T-helper 22 cell (primary cell): ENCODE measurements around the gene RMDN3.

ENCODE experiments used
- DNase-seq: peaks from one replicate; pipeline ENCODE4 v3.0.0-alpha.2; 2020; ENCODE audit warnings: low read depth

Gene RMDN3

GRCh38 chr15:40747685-40748631 is 7.1 kb downstream of the RMDN3 start:
- no peak for DNase-seq

GRCh38 chr15:40746916-40747418 is 8.1 kb downstream of the RMDN3 start:
- DNase-seq: no peak

GRCh38 chr15:40744815-40745152 is 10.3 kb downstream of the RMDN3 start:
- DNase-seq: no peak

- DNase-seq: peak; percentile 63
Observed at GRCh38 chr15:40743921-40744814, 10.9 kb downstream of the RMDN3 start.

GRCh38 chr15:40743485-40743901 is 11.6 kb downstream of the RMDN3 start:
- DNase-seq: no peak

- no peak for DNase-seq
Observed at GRCh38 chr15:40739854-40740253, 15.2 kb downstream of the RMDN3 start.

GRCh38 chr15:40739047-40739446 is 16.0 kb downstream of the RMDN3 start:
- DNase-seq: no peak

- no peak for DNase-seq
Observed at GRCh38 chr15:40737048-40737447, 18.0 kb downstream of the RMDN3 start.

- DNase-seq: no peak
Observed at GRCh38 chr15:40736575-40736974, 18.5 kb downstream of the RMDN3 start.

- DNase-seq: no peak
Observed at GRCh38 chr15:40731034-40731433, 24.0 kb downstream of the RMDN3 start.

- no peak for DNase-seq
Observed at GRCh38 chr15:40723919-40724318, 31.1 kb downstream of the RMDN3 start.

- no peak for DNase-seq
Observed at GRCh38 chr15:40722934-40723333, 32.1 kb downstream of the RMDN3 start.

GRCh38 chr15:40722354-40722753 is 32.7 kb downstream of the RMDN3 start:
- no peak for DNase-seq

GRCh38 chr15:40721701-40722100 is 33.4 kb downstream of the RMDN3 start:
- no peak for DNase-seq

GRCh38 chr15:40716165-40716564 is 38.9 kb downstream of the RMDN3 start:
- DNase-seq: no peak

- DNase-seq: no peak
Observed at GRCh38 chr15:40714144-40714543, 40.9 kb downstream of the RMDN3 start.

GRCh38 chr15:40706121-40706520 is 48.9 kb downstream of the RMDN3 start:
- no peak for DNase-seq

- DNase-seq: no peak
Observed at GRCh38 chr15:40702077-40702476, 53.0 kb downstream of the RMDN3 start.

- no peak for DNase-seq
Observed at GRCh38 chr15:40697916-40698315, 57.1 kb downstream of the RMDN3 start.

GRCh38 chr15:40696228-40696627 is 58.8 kb downstream of the RMDN3 start:
- no peak for DNase-seq

GRCh38 chr15:40695469-40695890 is 59.6 kb downstream of the RMDN3 start:
- no peak for DNase-seq

- peak; percentile 86 for DNase-seq
Observed at GRCh38 chr15:40694688-40695468, 60.2 kb downstream of the RMDN3 start, which contains the start of gene RAD51. TSS of gene RAD51 (plus strand) at chr15:40695174. CDS start at chr15:40698759, 3,585 bp downstream.
